ENCODE data around the gene PLAGL2.
A peak's percentile ranks its signal among the peaks of the same experiment; 100 is the strongest.
"Not testable (repeated sequence)": the region's sequence is repeated elsewhere in the genome, so short reads cannot be mapped to it uniquely, and the experiment has no call there.

PLAGL2 gene

GRCh38 chr20:32207626-32208498 is at the start of gene PLAGL2, which contains the start of gene POFUT1:
TSS of gene PLAGL2 (minus strand) at chr20:32207743. CDS start at chr20:32202178, 5,565 bp downstream.
TSS of gene POFUT1 (plus strand) at chr20:32207880. CDS start at chr20:32207942, 62 bp downstream.
- peak; percentile 90 for DNase-seq (ENCODE audit: low spot score)

DNA sequence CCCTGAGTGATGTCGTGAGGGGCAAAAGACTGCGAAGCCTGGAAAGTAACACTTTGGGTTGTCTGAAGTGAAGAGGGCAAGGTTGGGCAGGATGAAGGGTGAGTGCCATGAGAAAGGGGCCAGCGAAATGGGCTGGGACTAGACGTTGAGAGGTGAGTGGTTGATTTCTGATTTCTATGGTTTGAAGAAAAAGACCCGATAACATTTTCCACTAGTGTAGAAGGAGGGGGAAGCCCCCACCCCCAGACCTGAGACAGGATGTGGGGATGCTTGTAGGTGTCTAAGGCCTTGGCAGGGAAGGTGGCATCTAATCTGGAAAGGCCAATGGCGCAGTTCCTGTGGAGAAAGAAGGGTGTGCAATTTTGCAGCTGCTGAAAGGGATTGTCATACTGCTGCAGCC is 44.6 kb upstream of the PLAGL2 start:
- DNase-seq (ENCODE audit: low spot score): no peak

GRCh38 chr20:32251470-32251869 is 43.9 kb upstream of the PLAGL2 start:
- no peak for DNase-seq (ENCODE audit: low spot score)

DNA sequence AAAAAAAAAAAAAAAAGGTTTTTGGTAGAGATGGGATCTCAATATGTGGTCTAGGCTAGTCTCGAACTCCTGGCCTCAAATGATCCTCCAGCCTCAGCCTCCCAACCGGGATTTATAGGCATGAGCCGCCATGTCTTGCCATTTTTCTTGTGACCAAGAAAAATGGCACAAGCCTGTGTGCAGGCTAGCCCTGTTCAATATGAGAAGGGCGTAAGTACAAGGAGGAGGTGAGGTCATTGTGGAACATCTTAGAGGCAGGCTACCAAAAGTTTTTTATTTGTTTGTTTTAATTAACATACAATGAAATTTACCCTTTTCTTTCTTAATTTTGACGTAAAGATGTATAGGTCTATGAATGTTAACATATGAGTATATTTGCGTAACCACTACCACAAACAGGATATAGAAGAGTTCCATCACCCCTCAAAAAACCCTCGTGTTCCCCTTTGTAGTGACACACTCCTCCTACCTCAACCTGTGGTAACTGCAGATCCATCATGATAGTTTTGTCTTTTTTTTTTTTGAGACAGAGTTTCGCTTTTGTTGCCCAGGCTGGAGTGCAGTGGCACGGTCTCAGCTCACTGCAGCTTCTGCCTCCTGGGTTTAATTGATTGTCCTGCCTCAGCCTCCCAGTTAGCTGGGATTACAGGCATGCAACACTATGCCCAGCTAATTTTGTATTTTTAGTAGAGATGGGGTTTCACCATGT is 41.6 kb upstream of the PLAGL2 start:
- DNase-seq (ENCODE audit: low spot score): peak; percentile 53

DNA sequence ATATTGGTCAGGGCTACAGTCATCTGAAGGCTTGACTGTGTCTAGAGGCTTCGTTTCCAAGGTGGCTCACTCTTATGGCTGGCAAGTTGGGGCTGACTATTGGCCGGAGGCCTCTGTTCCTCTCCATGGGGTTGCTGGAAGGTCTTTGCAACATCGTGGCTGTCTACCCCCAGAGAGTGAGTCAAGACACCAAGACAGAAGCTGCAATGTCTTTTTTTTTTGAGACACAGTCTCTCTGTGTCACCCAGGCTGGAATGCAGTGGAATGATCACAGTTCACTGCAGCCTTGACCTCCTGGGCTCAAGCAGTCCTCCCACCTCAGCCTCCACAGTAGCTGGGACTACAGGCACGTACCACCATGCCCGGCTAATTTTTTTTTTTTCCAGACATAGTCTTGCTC is 40.5 kb upstream of the PLAGL2 start:
- DNase-seq (ENCODE audit: low spot score): no peak

DNA sequence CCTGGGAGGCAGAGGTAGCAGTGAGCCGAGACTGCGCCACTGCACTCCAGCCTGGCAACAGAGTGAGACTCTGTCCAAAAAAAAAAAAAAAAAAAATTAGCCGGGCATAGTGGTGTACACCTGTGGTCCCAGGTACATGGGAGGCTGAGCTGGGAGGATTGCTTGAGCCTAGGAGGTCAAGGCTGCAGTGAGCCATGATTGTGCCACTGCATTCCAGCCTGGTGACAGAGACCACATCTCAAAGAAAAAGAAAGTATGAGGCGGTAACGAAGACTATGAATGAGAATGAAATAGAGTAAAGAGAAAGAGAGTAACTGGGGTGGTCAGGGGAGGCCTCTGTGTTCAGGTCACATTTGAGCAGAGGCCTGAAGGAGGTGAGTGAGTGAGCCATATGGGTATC is 38.7 kb upstream of the PLAGL2 start:
- DNase-seq (ENCODE audit: low spot score): not testable (repeated sequence)

DNA sequence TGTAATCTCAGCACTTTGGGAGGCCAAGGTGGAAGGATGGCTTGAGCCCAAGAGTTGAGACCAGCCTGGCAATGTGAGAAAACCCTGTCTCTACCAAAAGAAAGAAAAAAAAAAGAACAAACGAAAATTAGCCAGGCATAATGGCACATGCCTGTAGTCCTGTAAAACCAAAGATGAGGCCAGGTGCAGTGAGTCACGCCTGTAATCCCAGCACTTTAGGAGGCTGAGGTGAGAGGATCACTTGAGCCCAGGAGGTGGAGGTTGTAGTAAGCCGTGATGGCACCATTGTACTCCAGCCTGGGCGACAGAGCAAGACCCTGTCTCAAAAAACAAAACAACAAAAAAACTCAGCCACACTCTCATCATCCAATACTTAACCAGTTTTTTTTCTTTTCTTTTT is 37.4 kb upstream of the PLAGL2 start:
- no peak for DNase-seq (ENCODE audit: low spot score)

DNA sequence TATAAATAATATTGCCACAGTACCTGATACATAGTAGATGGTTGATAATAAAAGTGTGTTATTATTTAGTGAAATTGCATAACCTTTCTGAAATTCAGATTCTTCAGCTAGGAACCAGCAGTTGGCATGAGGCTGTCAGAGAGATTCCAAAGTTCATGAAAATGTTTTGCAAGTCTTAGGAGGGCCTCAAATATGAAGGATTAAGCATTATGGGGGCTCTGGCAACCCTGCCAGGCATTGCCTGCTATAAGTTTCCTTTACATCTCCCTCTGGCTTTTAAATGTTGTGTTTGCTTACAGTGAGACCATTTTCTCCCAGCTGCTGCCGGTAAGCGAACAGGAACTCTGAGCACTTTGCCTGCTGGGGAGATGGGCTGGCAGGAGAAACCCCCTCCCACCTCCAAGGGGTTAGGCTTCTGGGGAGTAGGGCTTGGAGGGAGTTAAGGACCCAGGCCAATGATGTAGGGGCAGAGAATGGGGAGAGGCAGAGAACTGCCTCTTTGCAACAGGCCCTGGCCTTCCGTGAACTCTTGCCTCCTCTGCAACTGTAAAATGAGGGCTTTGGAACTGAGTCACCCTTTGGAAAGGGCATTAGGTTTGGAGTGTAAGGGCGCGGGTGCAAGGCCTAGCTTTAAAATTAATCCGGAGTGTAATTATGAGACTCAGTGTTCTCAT is 36.7 kb upstream of the PLAGL2 start:
- DNase-seq (ENCODE audit: low spot score): no peak

DNA sequence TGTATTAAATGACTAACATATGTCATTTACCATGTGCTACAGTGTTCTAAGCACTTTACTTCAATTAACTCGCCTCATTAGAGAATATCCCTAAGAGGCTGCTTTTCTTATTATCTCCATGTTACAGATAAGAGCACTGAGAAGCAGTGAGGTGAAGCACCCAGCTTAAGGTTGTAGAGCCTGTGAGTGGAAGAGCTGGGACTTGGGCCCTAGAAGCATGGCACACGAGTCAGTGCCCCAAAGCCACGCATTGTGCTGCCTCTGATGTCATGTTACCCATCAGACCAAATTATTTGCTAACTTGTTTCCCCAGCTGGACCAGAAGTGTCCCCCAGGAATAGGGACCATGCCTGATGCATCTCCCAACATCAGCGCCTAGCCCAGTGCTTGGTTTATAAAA is 34.3 kb upstream of the PLAGL2 start:
- no peak for DNase-seq (ENCODE audit: low spot score)

GRCh38 chr20:32240205-32240604 is 32.7 kb upstream of the PLAGL2 start:
- no peak for DNase-seq (ENCODE audit: low spot score)

DNA sequence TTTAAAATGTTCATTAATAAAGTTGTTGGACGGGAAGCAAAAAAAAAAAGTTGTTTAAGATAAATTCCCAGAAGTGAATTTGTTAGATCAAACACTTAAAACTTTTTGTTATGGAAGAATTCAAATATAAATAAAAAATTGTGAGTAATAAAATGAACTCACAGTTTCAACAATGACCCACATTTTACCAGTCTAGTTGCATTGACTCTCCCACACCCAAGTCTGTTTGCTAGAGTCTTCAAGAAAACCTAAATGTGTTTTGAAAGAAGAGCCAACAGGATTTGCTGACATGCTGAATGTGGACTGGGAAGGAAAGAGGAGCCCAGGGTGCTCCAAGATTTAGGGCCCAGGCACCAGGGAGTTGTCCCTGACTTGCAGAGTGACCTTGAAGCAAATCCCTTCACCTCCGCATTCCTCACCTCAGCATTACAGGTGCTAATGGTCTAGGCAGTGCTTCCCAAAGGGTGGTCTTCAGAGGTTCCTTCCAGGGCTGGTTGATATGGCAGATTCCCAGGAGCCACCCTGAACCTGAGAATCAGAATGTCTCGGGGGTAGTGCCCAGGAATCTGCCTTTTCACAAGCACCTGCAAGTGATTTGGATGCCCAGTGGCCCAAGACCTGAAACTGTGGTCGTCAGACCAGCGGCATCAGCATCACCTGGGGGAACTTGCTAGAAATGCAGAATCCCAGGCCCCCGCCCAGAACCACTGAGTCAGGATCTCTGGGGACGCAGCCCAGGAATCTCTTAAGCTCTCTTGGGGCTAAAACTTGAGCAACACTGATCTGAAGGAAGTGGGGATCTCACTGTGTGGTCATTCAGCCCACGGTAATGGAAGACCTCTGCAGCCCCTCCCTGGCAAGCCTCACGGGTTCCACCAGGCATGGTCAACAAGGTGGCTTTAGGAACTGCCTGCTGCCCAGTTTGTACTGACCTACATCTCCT is 31.2 kb upstream of the PLAGL2 start:
- DNase-seq (ENCODE audit: low spot score): no peak

DNA sequence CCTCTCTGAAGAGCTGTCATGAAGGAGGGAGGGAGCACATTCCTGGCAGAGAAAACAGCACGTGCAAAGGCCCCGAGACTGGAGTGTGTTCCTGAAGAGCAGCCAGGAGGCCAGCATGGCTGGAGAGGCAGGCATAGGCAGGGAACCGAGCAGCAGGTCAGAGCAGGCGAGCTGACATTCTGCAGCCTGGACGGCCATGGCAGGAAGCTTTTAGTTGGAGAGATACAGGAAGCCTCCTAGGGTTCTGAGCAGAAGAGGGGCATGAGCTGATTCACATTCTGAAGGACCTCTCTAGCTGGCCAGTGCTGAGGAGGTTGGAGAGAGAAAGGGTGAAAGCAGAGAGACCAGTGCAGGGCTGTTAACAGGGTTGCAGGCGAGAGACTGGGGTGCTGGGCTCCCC is 29.9 kb upstream of the PLAGL2 start:
- no peak for DNase-seq (ENCODE audit: low spot score)

DNA sequence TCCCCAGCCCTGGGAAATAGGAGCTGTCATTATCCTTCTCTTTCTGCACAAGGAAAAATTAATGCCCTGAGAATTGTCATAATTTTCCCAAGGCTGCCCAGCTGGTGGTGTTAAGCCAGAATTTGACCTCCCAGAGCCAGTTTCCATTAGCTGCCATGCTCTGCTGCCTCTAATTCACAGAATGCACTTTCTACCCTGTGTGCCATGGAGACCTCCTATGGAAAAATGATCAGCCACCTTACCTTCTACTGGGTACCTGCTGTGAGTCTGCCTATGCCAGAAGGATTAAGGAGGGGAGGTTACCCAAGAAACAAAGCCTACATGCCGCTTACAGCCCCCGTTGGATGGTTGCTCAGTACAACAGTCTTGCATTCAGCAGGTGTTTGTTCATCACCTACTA is 29.3 kb upstream of the PLAGL2 start:
- no peak for DNase-seq (ENCODE audit: low spot score)

DNA sequence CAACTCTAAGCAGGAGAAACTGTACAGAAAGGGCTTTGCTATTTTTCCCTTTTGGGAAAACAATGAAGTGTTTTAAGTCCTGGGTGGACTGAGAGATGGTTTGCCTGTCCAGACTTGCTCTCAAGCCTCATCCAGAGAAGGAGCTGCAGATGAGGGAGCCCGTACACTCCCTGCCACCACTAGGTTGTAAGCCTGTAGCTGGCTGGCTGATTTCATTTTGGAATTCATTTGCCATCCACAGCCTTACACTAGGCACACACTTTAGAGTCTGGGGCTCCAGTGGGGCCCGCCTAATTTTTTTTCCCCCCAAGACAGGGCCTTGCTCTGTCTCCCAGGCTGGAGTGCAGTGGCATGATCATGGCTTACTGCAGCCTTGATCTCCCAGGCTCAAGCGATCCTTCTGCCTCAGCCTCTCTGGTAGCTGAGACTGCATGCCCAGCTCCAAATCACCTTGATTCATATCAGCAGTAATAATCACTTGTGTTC is 28.5 kb upstream of the PLAGL2 start:
- DNase-seq (ENCODE audit: low spot score): no peak

GRCh38 chr20:32235331-32236047 is 27.9 kb upstream of the PLAGL2 start:
- no peak for DNase-seq (ENCODE audit: low spot score)

- DNase-seq (ENCODE audit: low spot score): no peak
Observed at GRCh38 chr20:32234135-32234808, 26.7 kb upstream of the PLAGL2 start.

- DNase-seq (ENCODE audit: low spot score): no peak
Observed at GRCh38 chr20:32233286-32233685, 25.7 kb upstream of the PLAGL2 start.

GRCh38 chr20:32232326-32232886 is 24.9 kb upstream of the PLAGL2 start:
- no peak for DNase-seq (ENCODE audit: low spot score)

DNA sequence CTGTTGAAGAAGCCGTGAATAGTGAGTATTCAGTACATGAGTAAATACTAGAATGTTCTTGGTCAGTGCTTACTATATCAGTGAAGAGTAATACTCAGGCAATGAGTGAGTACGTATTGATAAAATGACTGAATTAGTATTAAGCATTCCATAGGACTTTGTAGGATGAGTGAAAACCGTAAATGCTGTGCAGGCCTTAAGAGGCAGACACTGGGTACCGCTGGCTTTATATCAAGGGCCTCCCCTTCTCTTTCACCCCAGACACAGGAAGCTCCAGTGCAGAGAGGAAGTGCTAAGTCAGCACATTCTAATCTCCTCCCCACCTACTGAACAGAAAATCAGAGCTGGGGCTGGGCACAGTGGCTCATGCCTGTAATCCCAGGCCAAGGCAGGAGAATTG is 24.3 kb upstream of the PLAGL2 start:
- peak; percentile 64 for DNase-seq (ENCODE audit: low spot score)

DNA sequence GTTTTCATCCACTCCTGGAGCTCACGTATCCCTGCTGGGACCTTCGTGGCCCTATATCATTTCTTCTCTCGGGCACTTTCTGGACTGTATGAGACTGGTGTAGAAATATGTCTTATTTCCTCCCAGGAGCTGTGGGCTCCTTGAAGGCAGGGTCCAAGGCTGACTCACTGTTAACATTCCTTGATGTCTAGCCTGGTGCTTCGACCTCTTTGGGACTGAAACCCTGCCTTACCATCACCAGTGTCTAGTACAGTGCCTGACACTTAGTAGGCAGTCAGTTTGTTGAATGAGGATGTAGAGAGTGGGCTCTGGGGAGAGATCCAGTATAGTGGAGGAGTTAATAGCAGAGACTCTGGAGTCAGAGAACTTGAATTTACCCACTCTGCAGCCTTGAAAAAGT is 23.7 kb upstream of the PLAGL2 start:
- no peak for DNase-seq (ENCODE audit: low spot score)
